Astrocyte (in vitro differentiated cells and primary cell): ENCODE results near the gene BTBD2. TPM values are rescaled to one million over a fixed set of nuclear protein-coding genes. Genes with fewer than 3 reads are reported as not detected.
A peak's percentile ranks its signal among the peaks of the same experiment; 100 is the strongest.

Experiments
- DNase-seq: peaks from one replicate; pipeline ENCODE4 v3.0.0-alpha.2; 2010; ENCODE audit warnings: low read depth
- FAIRE-seq: peaks from 2 replicates; lab custom pipeline; 2011; peaks lifted over from hg19 to GRCh38; lab: Jason Lieb, UNC
- H2AFZ ChIP-seq: 2 replicates; pipeline ENCODE4 v1.6.0; 2012; ENCODE audit warnings: low read depth, low read length, inconsistent platforms
- H3K27ac ChIP-seq: 2 replicates; pipeline ENCODE4 v1.5.1; 2011; ENCODE audit warnings: low read depth, low read length, inconsistent platforms
- H3K27me3 ChIP-seq: 2 replicates; pipeline ENCODE4 v1.6.0; 2011; ENCODE audit warnings: low read length, inconsistent platforms; ENCODE audit not compliant: insufficient read depth
- H3K36me3 ChIP-seq: 2 replicates; pipeline ENCODE4 v1.5.1; 2011; ENCODE audit warnings: low read length, inconsistent platforms; ENCODE audit not compliant: insufficient read depth
- H3K4me1 ChIP-seq: 2 replicates; pipeline ENCODE4 v1.5.1; 2011; ENCODE audit warnings: low read length, inconsistent platforms; ENCODE audit not compliant: insufficient read depth
- H3K4me2 ChIP-seq: 2 replicates; pipeline ENCODE4 v1.6.0; 2012; ENCODE audit warnings: low read length, inconsistent platforms
- H3K4me3 ChIP-seq: 2 replicates; pipeline ENCODE4 v1.5.1; 2011; ENCODE audit warnings: low read depth, mild to moderate bottlenecking, low read length, inconsistent platforms; ENCODE audit not compliant: insufficient read depth
- H3K79me2 ChIP-seq: 2 replicates; pipeline ENCODE4 v1.6.0; 2012; ENCODE audit warnings: mild to moderate bottlenecking, low read length, inconsistent platforms; ENCODE audit not compliant: insufficient read depth
- H3K9ac ChIP-seq: 2 replicates; pipeline ENCODE4 v1.6.0; 2012; ENCODE audit warnings: mild to moderate bottlenecking, low read length, inconsistent platforms
- H3K9me3 ChIP-seq: 2 replicates; pipeline ENCODE4 v1.5.1; 2012; ENCODE audit warnings: low read depth, mild to moderate bottlenecking, low read length, inconsistent platforms; ENCODE audit not compliant: insufficient read depth
- H4K20me1 ChIP-seq: 2 replicates; pipeline ENCODE4 v1.6.0; 2012; ENCODE audit warnings: low read length, inconsistent platforms; ENCODE audit not compliant: insufficient read depth
- H3K27ac Mint-ChIP-seq: one replicate; pipeline ENCODE4 v1.8.0; 2021; ENCODE audit warnings: mild to moderate bottlenecking, mixed read lengths; ENCODE audit not compliant: unreplicated experiment
- H3K27me3 Mint-ChIP-seq: one replicate; pipeline ENCODE4 v1.8.0; 2021; ENCODE audit warnings: low read depth, mixed read lengths; ENCODE audit not compliant: unreplicated experiment
- H3K36me3 Mint-ChIP-seq: one replicate; pipeline ENCODE4 v1.8.0; 2021; ENCODE audit warnings: low read depth, mixed read lengths; ENCODE audit not compliant: unreplicated experiment
- H3K4me1 Mint-ChIP-seq: one replicate; pipeline ENCODE4 v1.8.0; 2021; ENCODE audit warnings: low read depth, mixed read lengths; ENCODE audit not compliant: unreplicated experiment
- H3K4me3 Mint-ChIP-seq: one replicate; pipeline ENCODE4 v1.8.0; 2021; ENCODE audit warnings: mild to moderate bottlenecking, moderate library complexity, mixed read lengths; ENCODE audit not compliant: unreplicated experiment
- H3K9me3 Mint-ChIP-seq: one replicate; pipeline ENCODE4 v1.8.0; 2021; ENCODE audit warnings: mild to moderate bottlenecking, mixed read lengths; ENCODE audit not compliant: unreplicated experiment
- CTCF ChIP-seq: IDR thresholded peaks from 2 replicates; pipeline ENCODE4 v1.5.1; 2011; ENCODE audit warnings: low read depth, mild to moderate bottlenecking, inconsistent platforms, low read length, moderate library complexity; ENCODE audit not compliant: insufficient read depth
- EZH2 ChIP-seq: IDR thresholded peaks from 2 replicates; pipeline ENCODE4 v1.6.1; 2012; ENCODE audit warnings: mild to moderate bottlenecking, low read length, inconsistent platforms; ENCODE audit not compliant: insufficient read depth
- total RNA-seq: library from RNA; stranded (reverse); gene quantifications from 2 replicates; pipeline ENCODE4 v1.2.1, GENCODE V29; 2021

Gene BTBD2
- total RNA-seq, 1 donor from 2014 or later: 53.7 TPM

DNA sequence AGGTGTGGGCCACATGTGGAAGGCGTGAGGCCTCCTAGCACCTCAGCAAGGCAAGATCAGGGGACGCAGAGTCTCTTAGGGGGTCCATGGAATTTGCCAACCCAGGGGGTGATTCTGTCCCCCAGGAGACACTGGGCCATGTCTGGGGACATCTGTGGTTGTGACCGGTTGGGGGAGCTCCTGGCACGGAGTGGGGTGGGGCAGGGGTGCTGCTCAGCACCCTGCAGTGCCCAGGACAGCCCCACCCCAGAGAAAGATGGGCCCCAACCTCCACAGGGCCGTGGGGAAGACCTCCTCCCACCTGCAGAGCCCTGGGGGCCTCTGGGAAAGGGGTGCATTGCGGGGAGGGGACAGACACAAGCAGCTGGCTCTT is 31.5 kb upstream of the BTBD2 start:
- Mint-ChIP-seq H3K4me1 (peaks cover 10% of the 10 kb centered on the region), H3K27me3 (no peaks in the 10 kb centered on the region), H3K27ac (peak overlapping the region; percentile 7), H3K36me3 (peaks cover 3% of the 10 kb centered on the region), H3K4me3 (peak overlapping the region; percentile 54), H3K9me3 (no peaks in the 10 kb centered on the region)
- no peak for FAIRE-seq
- Histone ChIP-seq H2AFZ (no peak overlapping the region), H3K4me3 (no peak overlapping the region), H3K9ac (peak overlapping the region; percentile 12), H3K9me3 (no peaks in the 10 kb centered on the region), H3K4me2 (peak overlapping the region; percentile 39), H3K27me3 (no peaks in the 10 kb centered on the region), H3K4me1 (peaks cover 35% of the 10 kb centered on the region), H4K20me1 (peaks cover 60% of the 10 kb centered on the region), H3K79me2 (peaks cover 61% of the 10 kb centered on the region), H3K27ac (no peak overlapping the region), H3K36me3 (no peaks in the 10 kb centered on the region)
- TF ChIP-seq CTCF (no peak), EZH2 (no peak)
- no peak for DNase-seq

GRCh38 chr19:2046046-2046907 is 30.8 kb upstream of the BTBD2 start:
- Mint-ChIP-seq H3K4me1 (peaks cover 10% of the 10 kb centered on the region), H3K9me3 (no peaks in the 10 kb centered on the region), H3K27ac (peak overlapping the region; percentile 7), H3K27me3 (no peaks in the 10 kb centered on the region), H3K36me3 (peaks cover 3% of the 10 kb centered on the region), H3K4me3 (peak overlapping the region; percentile 54)
- Histone ChIP-seq H3K79me2 (peaks cover 61% of the 10 kb centered on the region), H3K9me3 (no peaks in the 10 kb centered on the region), H3K4me2 (no peak overlapping the region), H3K4me1 (peaks cover 39% of the 10 kb centered on the region), H3K27ac (no peak overlapping the region), H3K9ac (no peak overlapping the region), H4K20me1 (peaks cover 61% of the 10 kb centered on the region), H3K4me3 (no peak overlapping the region), H2AFZ (no peak overlapping the region), H3K27me3 (no peaks in the 10 kb centered on the region), H3K36me3 (no peaks in the 10 kb centered on the region)
- no peak for FAIRE-seq
- DNase-seq: no peak
- TF ChIP-seq EZH2 (no peak), CTCF (no peak)

DNA sequence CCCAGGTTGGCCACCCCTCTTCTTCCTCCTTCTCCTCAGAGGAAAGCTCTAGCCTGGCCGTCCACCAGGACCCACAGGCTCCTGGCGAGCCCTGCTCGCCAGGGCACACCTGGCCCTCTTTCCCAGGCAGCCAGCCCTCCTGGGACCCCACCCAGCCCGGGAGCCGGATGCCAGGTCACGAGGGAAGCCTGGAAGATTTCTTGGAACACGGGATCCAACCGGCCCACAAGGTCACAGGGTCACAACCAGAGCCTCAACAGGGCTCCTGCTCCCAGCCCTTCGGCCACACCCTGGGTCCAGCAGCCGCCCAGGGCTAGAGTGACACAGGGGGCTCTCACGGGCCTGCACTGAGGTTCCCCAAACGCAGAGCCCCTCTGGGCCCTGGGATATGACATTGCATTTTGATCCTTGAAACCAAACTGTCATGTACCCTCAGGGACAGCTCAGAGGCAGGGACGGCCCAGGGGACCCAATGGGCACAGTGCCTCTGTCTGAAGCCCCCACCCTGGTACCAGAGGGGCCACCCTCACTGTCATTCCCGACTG is 30.1 kb upstream of the BTBD2 start:
- H3K9me3 Mint-ChIP-seq: no peaks in the 10 kb centered on the region
- no peak overlapping the region for H3K27ac Mint-ChIP-seq
- no peak overlapping the region for H2AFZ ChIP-seq
- H3K27me3 ChIP-seq: no peaks in the 10 kb centered on the region
- H3K79me2 ChIP-seq: peaks cover 60% of the 10 kb centered on the region
- H3K4me1 ChIP-seq: peaks cover 39% of the 10 kb centered on the region
- no peak overlapping the region for H3K4me2 ChIP-seq
- no peak overlapping the region for H3K9ac ChIP-seq
- no peak overlapping the region for H3K27ac ChIP-seq
- H4K20me1 ChIP-seq: peaks cover 66% of the 10 kb centered on the region
- TF ChIP-seq EZH2: no peak
- TF ChIP-seq CTCF: no peak
- no peak overlapping the region for H3K4me3 Mint-ChIP-seq
- H3K36me3 Mint-ChIP-seq: peaks cover 3% of the 10 kb centered on the region
- H3K27me3 Mint-ChIP-seq: no peaks in the 10 kb centered on the region
- H3K4me1 Mint-ChIP-seq: peaks cover 12% of the 10 kb centered on the region
- H3K36me3 ChIP-seq: no peaks in the 10 kb centered on the region
- FAIRE-seq (no peak), DNase-seq (no peak)
- no peaks in the 10 kb centered on the region for H3K9me3 ChIP-seq
- H3K4me3 ChIP-seq: no peak overlapping the region
